Embryonic facial prominence (tissue), 1 donor: ENCODE data around the gene FUS.
"Not testable (repeated sequence)": the region's sequence is repeated elsewhere in the genome, so short reads cannot be mapped to it uniquely, and the experiment has no call there.

Source experiments
- DNase-seq: peaks from one replicate; pipeline ENCODE4 v3.0.0-alpha.2; 2016; ENCODE audit errors: extremely low spot score

The FUS gene

GRCh38 chr16:31179747-31180459 is at the start of gene FUS:
TSS of gene FUS (plus strand) at chr16:31180139. CDS start at chr16:31180215, 76 bp downstream.
- peak; percentile 88 for DNase-seq

- no peak for DNase-seq
These were observed 49.5 kb upstream of the FUS start for GRCh38 chr16:31130336-31130891.

- DNase-seq: no peak
These were observed 49.0 kb upstream of the FUS start for GRCh38 chr16:31130899-31131298.

DNA sequence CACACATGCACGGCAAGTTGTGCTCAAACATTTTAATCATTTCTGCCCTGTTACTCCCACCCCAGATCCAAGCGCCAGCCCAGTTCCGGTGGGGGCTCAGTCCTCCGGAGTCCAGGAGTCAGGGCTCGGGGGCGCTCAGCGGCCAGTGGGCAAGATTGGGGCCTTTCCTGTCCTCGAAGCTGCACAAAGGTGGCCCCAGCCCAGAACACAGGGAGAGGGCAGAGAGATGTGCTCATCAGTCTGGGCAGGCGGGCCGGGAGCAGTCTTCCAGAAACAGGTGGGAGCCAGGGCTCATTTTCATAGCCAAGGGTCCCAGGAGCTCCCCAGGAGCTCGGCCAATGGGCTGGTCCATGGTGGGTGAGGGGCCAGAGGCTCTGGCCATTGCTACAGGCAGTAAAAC is 48.5 kb upstream of the FUS start:
- no peak for DNase-seq

DNA sequence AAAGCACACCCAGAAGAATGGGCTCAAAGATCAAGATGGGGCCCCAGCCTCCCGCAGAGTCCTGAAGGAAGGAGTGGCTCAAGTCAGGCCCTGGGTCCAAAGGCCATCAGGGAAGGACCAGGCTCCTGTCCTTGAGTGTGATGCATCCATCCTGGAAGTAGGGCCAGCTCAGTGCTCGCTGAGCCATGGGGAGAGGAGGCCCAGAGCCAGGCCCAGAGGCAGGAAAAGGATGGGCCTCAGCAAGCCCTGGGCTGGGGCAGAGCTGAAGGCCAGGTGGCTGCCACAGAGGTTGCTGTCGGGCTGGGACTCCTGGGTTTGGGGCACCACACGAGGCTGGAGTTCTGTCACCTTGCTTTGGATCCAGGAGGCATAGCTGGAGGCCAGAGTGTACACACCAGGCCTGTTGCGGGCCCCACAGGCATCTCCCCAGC is 48.1 kb upstream of the FUS start:
- no peak for DNase-seq

DNA sequence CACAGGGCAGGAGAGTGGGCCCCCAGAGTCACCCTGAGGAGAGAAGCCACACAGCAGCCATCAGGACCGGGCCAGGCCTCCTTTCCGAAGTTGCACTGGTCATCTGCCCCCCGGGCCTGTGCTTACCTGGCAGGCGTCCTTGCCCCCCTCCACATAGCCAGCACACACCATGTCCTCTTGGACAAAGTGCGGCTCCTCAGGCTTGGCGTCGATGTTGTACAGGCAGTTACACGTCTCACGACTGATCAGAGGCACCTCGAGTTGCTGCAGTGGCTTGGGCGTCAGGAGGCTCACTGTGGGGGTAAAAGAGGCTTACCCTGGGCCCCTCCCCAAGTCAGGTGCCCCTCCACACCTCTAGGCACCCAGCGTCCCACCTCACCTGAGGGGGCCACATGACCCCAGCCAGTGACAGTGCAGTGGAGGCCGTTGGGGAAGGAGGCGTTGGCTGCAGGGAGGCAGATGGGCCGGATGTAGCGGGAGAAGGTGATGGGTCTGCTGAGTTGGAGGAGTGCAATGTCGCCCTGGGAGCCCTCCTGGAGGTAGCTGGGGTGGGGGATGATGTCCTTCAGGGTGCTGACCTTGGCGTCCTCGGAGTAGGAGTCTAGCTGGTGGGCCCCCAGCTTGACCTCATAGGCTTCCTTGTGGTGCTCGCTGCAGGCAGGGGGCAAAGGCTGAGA is 47.5 kb upstream of the FUS start:
- no peak for DNase-seq

- no peak for DNase-seq
These were observed 46.9 kb upstream of the FUS start for GRCh38 chr16:31133046-31133501.

DNA sequence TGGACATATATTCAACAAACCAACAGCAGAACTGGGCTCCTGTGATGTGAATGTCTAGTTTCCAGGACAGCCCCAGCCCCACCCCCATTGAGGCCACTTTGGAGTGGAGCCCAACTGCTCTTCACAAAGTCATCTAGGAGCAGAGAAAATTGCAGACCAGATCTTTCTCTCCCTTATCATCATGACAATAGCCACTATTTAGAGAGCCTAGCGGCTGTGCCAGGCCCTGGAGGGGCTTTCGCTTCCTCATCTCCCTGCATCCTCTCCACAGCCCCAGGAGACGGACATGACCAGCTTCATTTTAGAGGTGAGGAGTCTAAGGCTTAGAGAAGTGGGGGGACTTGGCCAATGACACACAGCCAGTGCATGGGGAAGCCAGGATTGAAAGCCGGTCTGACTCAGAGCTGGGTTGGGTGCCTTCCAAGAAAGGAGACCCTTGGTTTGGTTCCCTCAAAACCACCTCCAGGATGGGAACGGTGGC is 45.8 kb upstream of the FUS start:
- no peak for DNase-seq

DNA sequence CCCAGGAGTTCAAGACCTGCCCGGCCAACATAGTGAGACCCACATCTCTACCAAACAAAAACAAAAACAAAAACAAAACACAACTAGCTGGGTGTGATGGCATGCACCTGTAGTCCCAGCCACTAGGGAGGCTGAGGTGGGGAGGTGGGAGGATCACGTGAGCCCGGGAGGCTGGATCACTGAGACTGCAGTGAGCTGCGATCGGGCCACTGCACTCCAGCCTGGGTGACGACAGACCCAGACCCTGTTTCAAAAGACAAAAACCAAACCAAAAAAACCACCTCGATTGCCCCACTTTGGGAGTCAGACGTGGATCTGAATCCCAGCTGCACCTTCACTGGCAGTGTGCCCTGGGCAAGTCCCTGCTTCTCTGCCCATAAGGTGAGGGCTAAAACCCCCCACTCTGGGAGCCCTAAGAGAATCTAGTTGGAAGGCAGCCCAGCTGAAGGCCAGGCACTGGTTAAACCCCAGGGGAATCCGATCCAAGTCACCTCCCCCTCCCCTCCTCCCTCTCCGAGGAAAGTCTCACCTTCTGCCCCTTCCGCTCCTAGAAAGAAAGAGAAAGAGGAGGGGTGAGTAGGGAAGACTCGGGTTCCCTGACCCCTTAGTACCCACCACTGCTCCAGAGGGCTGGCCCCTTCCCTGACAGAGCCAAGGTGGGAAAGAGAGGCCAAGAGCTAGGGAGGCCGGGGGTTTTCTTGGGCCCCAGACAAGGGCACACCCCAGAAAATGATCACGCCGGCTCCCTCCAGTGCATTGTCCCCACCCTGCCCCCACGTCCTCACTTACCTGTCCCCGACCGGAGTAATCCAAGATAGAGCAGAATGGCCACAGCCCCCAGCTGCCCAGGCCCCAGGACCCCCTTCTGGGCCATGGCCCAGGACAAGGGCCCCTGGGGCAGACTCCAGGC is 45.1 kb upstream of the FUS start:
- DNase-seq: no peak

DNA sequence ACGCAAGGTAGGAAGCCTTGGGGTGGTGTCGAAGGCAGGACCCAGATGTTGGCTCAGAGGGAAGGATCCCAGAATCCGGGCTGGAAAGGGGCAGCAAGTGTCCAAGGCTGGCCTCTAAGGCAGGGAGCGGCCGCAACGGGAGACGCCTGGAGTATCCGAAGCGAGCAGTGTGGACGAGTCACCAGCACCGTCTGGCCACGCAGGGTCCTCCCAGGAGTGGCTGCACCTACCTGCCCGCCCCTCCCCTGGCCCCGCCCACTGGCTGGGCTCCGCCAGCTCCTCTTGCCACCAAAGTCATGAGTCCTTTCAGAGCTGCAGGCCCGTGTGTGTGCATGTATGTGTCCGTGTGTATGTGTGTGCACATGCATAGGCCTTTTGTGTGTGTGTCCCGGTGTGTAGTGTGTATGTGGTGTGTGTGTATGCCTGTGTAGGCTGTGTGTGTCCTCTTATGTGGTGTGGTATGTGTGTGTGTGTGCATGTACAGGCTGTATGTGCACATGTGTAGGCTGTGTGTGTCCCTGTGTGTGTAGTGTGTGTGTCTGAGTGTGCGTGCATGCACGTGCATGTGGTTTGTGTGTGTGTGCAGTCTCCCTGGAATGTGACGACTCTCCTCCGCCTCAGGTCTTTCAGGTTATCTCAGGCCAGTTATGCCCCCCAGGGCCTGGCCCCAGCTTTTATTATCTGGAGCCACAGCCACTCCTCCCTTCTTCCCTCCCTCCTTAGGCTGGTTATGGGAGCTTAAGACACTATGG is 44.2 kb upstream of the FUS start, which contains the start of gene PRSS8:
Gene PRSS8, minus strand, starts transcription at position 193 of the 752 bp plus-strand sequence. CDS start 229 bp downstream, outside the sequence.
- DNase-seq: no peak

DNA sequence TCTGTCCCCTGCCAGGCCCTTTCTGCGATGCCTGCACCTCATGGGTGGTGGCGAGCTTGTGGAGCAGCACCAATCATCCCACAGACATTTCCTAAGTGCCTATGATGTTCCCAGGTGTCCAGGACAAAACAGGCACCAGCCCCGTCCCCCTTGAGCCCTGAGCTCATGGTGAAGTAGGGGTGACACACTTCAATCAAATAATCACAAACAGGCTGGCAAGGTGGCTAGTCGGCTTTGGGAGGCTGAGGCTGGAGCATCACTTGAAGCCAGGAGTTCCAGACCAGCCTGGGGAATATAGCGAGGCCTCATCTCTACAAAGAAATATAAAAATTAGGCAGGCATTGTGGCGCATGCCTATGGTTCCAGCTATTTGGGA is 43.7 kb upstream of the FUS start:
- no peak for DNase-seq

DNA sequence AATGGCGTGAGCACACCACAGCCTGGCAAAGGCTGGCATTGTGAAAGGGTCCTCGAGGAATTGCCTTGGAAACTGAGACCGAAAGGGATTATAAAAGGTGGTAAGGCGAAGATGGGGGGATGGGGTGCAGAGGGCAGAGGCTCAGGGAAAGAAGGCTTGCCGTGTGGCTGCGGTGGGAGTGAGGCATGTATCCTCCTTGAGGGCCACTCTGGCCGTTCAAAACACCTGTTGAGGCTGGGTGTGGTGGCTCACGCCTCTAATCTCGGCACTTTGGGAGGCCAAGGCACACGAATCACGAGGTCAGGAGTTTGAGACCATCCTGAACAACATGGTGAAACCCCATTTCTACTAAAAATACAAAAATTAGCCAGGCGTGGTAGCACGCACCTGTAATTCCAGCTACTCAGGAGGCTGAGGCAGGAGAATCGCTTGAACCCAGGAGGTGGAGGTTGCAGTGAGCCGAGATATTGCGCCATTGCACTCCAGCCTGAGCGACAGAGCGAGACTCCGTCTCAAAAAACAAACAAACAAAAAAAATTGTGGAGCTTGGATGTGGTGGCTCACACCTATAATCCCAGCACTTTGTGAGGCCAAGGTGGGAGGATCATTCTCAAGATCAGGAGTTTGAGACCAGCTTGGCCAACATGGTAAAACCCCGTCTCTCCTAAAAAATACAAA is 43.0 kb upstream of the FUS start:
- DNase-seq: not testable (repeated sequence)

GRCh38 chr16:31138621-31139578 is 41.0 kb upstream of the FUS start:
- no peak for DNase-seq

GRCh38 chr16:31141071-31141469 is 38.9 kb upstream of the FUS start:
- DNase-seq: not testable (repeated sequence)

DNA sequence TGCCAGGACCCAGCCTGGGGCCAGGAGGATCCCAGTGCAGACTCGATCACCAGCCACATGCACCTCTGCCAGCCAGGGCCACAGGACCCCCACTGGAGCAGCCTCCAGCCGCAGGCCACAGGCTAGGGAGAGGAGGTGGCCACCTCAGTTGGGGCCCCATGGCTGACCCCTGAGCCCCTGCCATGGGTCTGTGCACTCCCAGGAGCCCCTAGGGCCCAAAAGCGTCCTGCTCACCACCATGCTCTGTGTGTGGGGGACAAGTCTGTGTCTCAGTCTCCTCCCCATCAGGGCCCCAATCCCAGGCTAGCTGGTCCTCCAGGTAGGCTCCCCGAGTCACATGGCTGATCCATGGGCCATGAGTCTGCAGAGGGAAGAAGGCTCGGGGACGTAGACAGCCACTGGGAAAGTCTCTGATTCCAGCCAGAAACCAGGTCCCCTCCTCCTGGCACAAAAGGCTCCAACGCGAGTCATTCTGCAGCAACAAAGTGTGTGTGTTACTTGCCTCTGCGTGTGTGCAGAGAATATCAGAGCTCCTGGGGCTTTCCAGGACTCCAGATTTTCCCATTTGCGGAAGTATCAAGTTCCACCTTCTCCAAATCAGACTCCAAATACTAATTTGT is 38.3 kb upstream of the FUS start:
- DNase-seq: no peak

GRCh38 chr16:31142109-31143010 is 37.6 kb upstream of the FUS start:
- DNase-seq: peak; percentile 96

DNA sequence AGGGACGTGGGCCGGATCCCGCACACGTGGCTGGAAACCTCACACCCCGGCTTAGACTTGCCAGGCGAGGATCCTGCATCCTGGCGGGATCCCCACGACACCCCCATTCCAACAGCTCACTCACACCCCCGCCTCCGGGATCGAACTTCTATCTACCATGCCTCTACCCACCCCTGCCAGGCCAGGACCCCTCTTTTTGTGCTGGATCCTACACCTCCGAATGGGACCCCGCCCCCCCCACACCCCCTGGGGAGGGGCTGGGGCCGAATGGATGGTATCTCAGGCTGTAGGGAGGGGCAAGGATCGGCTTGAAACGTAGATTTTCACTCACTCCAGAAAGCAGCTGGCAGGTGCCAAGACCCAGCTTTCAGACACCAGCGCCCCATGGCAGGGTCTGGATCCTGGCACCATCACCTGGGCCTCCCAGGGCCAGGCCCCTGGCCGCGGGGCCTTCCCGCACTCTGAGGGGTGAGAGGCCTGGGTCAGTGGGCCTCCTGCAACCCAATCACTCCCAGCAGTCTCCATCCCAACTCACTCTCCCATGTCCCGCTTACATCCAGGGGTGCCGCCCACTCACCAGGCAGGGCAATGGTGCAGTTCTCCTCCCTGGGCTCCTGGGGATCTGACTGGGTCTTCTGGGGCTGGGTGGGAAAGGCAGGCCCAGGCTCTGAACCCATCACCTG is 36.8 kb upstream of the FUS start:
- DNase-seq: no peak
